B cell (primary cell): ENCODE measurements around the gene CRTAP. TPM values are rescaled to one million over a fixed set of nuclear protein-coding genes. Genes with fewer than 3 reads are reported as not detected.

Experiments used
- ATAC-seq: fragments of 200-7000 bp; cut with Tn5 transposase; one replicate; pipeline ENCODE4 v1.10.0; 2021; ENCODE audit warnings: low read depth, mild to moderate bottlenecking, moderate number of reproducible peaks, moderate library complexity
- CTCF ChIA-PET: fragments of 350-600 bp; sonication (Branson Sonifier 250); formaldehyde crosslinking; loops from one replicate; lab custom pipeline; 2021; ENCODE audit warnings: antibody characterized with exemption, inconsistent platforms; lab: Charles Lee
- POLR2A ChIA-PET: fragments of 350-600 bp; sonication (Branson Sonifier 250); formaldehyde crosslinking; loops from one replicate; lab custom pipeline; 2021; ENCODE audit warnings: antibody characterized with exemption; lab: Charles Lee
- DNase-seq: peaks from one replicate; pipeline ENCODE4 v3.0.0; 2013
- H2AFZ ChIP-seq: 2 replicates; pipeline ENCODE4 v1.6.1; 2012; ENCODE audit warnings: mild to moderate bottlenecking, low read depth, low read length; ENCODE audit not compliant: insufficient read depth, poor library complexity, severe bottlenecking
- H3K27ac ChIP-seq, 2 donors: 1 replicate in 1 of 2; 2 replicates in 1 of 2; pipeline ENCODE4 v1.5.1; 2012 to 2013; ENCODE audit warnings: low read length in 2 of 2, mild to moderate bottlenecking in 2 of 2, moderate library complexity in 1 of 2
- H3K27me3 ChIP-seq, 4 experiments: fragments of 200-600 bp in 1 of 4; sonication (generic) in 1 of 4; replicated peaks in 1 of 4; 1 replicate in 2 of 4; 2 replicates in 2 of 4; pipeline versions ENCODE4 v1.6.1 to v1.7.0; 2013 to 2016; ENCODE audit warnings: low read length in 3 of 4, mild to moderate bottlenecking in 2 of 4, mixed read lengths in 1 of 4, moderate library complexity in 1 of 4; ENCODE audit not compliant: insufficient read depth in 4 of 4, control insufficient read depth in 3 of 4; ENCODE audit errors: control extremely low read depth in 1 of 4
- H3K36me3 ChIP-seq, 2 experiments: replicated peaks in 1 of 2; 1 replicate in 1 of 2; 2 replicates in 1 of 2; pipeline versions ENCODE4 v1.6.1 to v1.7.1; 2013; ENCODE audit warnings: low read length in 1 of 2; ENCODE audit not compliant: insufficient read depth in 2 of 2, control insufficient read depth in 1 of 2; ENCODE audit errors: control extremely low read depth in 1 of 2, extremely low read depth in 1 of 2
- H3K4me1 ChIP-seq, 2 donors: fragments of 200-600 bp in 1 of 2; sonication (generic) in 1 of 2; 1 replicate in 1 of 2; 2 replicates in 1 of 2; pipeline versions ENCODE4 v1.5.1 to v1.6.1; 2013 to 2017; ENCODE audit warnings: low read length in 2 of 2; ENCODE audit not compliant: control insufficient read depth in 2 of 2, insufficient read depth in 2 of 2
- H3K4me2 ChIP-seq: replicated peaks from 2 replicates; pipeline ENCODE3; 2012; ENCODE audit warnings: mild to moderate bottlenecking, low read depth, low read length; ENCODE audit not compliant: poor library complexity, severe bottlenecking
- H3K4me3 ChIP-seq, 5 experiments: fragments of 200-600 bp in 1 of 5; sonication (generic) in 1 of 5; 1 replicate in 3 of 5; 2 replicates in 2 of 5; pipeline versions ENCODE4 v1.5.1 to v1.7.0; 2011 to 2016; ENCODE audit warnings: low read length in 4 of 5, mild to moderate bottlenecking in 4 of 5, low read depth in 2 of 5, control low read depth in 1 of 5, moderate library complexity in 1 of 5; ENCODE audit not compliant: insufficient read depth in 1 of 5; ENCODE audit errors: control extremely low read depth in 1 of 5, extremely low read depth in 1 of 5
- H3K79me2 ChIP-seq: fragments of 200-600 bp; sonication (generic); one replicate; pipeline ENCODE4 v1.6.0; 2016; ENCODE audit warnings: low read length; ENCODE audit not compliant: control insufficient read depth, insufficient read depth
- H3K9ac ChIP-seq: fragments of 200-600 bp; sonication (generic); 2 replicates; pipeline ENCODE4 v1.6.1; 2017; ENCODE audit warnings: mild to moderate bottlenecking, low read length, moderate library complexity
- H3K9me3 ChIP-seq, 3 donors: one replicate each; pipeline versions ENCODE4 v1.6.1 to v1.7.1; 2013; ENCODE audit warnings: low read length in 2 of 3; ENCODE audit not compliant: control insufficient read depth in 2 of 3, insufficient read depth in 1 of 3; ENCODE audit errors: control extremely low read depth in 1 of 3
- H4K20me1 ChIP-seq: 2 replicates; pipeline ENCODE4 v1.6.0; 2012; ENCODE audit warnings: mild to moderate bottlenecking, low read length; ENCODE audit not compliant: insufficient read depth, control insufficient read depth, poor library complexity, severe bottlenecking
- H3K27ac Mint-ChIP-seq: one replicate; pipeline ENCODE4 v1.8.0; 2021; ENCODE audit warnings: mixed read lengths
- H3K27me3 Mint-ChIP-seq: one replicate; pipeline ENCODE4 v1.8.0; 2021; ENCODE audit warnings: mixed read lengths
- H3K4me1 Mint-ChIP-seq: one replicate; pipeline ENCODE4 v1.8.0; 2021; ENCODE audit warnings: mixed read lengths
- H3K4me3 Mint-ChIP-seq: one replicate; pipeline ENCODE4 v1.8.0; 2021; ENCODE audit warnings: mixed read lengths
- H3K9me3 Mint-ChIP-seq: one replicate; pipeline ENCODE4 v1.8.0; 2022; ENCODE audit warnings: mixed read lengths; ENCODE audit not compliant: insufficient read depth
- CTCF ChIP-seq: fragments of 200-600 bp; IDR thresholded peaks from one replicate; pipeline ENCODE4 v1.8.0; 2022; ENCODE audit warnings: antibody characterized with exemption, mild to moderate bottlenecking
- EZH2 ChIP-seq: IDR thresholded peaks from 2 replicates; pipeline ENCODE4 v1.6.1; 2012; ENCODE audit warnings: borderline replicate concordance, low read depth, mild to moderate bottlenecking, moderate library complexity, low read length; ENCODE audit not compliant: insufficient read depth, poor library complexity, severe bottlenecking
- WGBS: methylation state at CpG from one replicate; pipeline ENCODE4 v1.1.5; 2013; ENCODE audit warnings: missing lambda C conversion rate; ENCODE audit not compliant: insufficient coverage; 5-methylcytosine and 5-hydroxymethylcytosine counted together
- intact Hi-C: fragments of 100-400 bp; cut with micrococcal nuclease; formaldehyde crosslinking; loops from one replicate; pipeline ENCODE4 v1.10.0; 2022
- polyA plus RNA-seq: library from polyadenylated mRNA; depleted of rRNA; stranded (reverse); fragments of >200 nt; gene quantifications from 2 replicates; pipeline ENCODE4 v1.2.3, GENCODE V29; 2012
- total RNA-seq, 2 donors: library from RNA; stranded (reverse); fragments of 120-200 nt in 1 of 2; gene quantifications; 1 replicate in 1 of 2; 2 replicates in 1 of 2; pipeline versions ENCODE4 v1.2.3 to v1.2.4, GENCODE V29; 2013 to 2022

Gene CRTAP
- total and polyA plus RNA-seq, 2 donors (not counting 1 experiment from before 2014, with no cell fraction given), result 20.3 to 55.0 TPM

DNA sequence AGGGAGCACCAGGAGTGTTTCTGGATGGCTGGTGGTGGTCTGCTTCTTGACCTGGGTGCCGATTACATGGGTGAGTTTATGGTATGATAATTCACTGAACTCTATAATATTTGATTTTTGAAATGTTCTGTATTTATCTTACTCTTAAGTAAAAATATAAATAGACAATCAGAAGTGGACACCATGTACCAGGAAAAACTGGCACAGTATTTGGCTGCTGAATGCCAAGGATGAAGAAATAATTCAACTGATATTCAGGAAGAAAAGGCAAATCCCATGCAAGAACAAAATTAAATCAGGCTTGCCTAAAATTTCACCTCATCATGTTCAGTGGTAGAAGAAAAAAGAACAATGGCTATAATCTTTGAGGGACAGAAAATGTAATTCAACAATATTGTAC, 51.6 kb downstream of the CRTAP start:
- Histone ChIP-seq H3K4me2 (no peak overlapping the region), H3K4me1 (peaks cover 3 to 4% of the 10 kb centered on the region in 2 donors), H3K4me3 (no peak overlapping the region), H3K79me2 (no peaks in the 10 kb centered on the region), H4K20me1 (no peaks in the 10 kb centered on the region), H3K9me3 (no peaks in the 10 kb centered on the region), H2AFZ (no peak overlapping the region), H3K9ac (no peak overlapping the region), H3K27ac (no peak overlapping the region), H3K27me3 (no peaks in the 10 kb centered on the region), H3K36me3 (no peaks in the 10 kb centered on the region)
- ATAC-seq, result no peak
- CTCF ChIA-PET, result no interaction called here
- POLR2A ChIA-PET, result no interaction called here
- no peak for DNase-seq
- intact Hi-C loops, result no loop called here
- no peak overlapping the region for H3K27ac Mint-ChIP-seq
- no peak overlapping the region for H3K4me3 Mint-ChIP-seq
- peaks cover 5% of the 10 kb centered on the region for H3K4me1 Mint-ChIP-seq
- no peak for TF ChIP-seq EZH2
- H3K9me3 Mint-ChIP-seq, result no peaks in the 10 kb centered on the region
- H3K27me3 Mint-ChIP-seq, result no peaks in the 10 kb centered on the region
- no CpG with 5 or more reads among the region's 1 CpG for WGBS

DNA sequence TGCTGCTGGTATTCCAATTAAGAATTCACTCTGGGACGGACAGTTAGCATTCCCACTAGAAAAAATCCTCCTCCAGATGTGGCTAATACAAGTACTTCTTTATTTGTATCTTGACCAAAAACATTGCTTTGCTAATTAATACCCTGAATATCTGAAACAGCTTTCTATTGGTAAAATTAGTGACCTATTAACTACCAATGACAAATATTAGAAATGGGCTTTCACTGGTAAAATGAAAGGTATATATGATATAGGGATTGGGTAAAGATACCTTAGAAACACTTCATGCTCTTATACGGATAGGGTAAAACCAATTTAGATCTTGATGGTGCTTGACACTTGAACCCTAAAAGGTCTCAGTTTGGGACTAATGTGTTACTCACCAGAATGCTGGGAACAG, 52.3 kb downstream of the CRTAP start:
- no peak overlapping the region for H3K27ac Mint-ChIP-seq
- intact Hi-C loops, result no loop called here
- Histone ChIP-seq H4K20me1 (no peaks in the 10 kb centered on the region), H3K36me3 (no peaks in the 10 kb centered on the region), H3K9me3 (no peaks in the 10 kb centered on the region), H3K4me1 (peaks cover 3 to 4% of the 10 kb centered on the region in 2 donors), H3K27me3 (no peaks in the 10 kb centered on the region), H3K27ac (no peak overlapping the region), H3K4me3 (no peak overlapping the region), H3K79me2 (no peaks in the 10 kb centered on the region), H3K4me2 (no peak overlapping the region), H2AFZ (no peak overlapping the region), H3K9ac (no peak overlapping the region)
- no peak overlapping the region for H3K4me3 Mint-ChIP-seq
- ChIA-PET POLR2A (no interaction called here), CTCF (no interaction called here)
- no peaks in the 10 kb centered on the region for H3K27me3 Mint-ChIP-seq
- WGBS, result no CpG with 5 or more reads among the region's 2 CpGs
- no peak for TF ChIP-seq EZH2
- no peak for TF ChIP-seq CTCF
- H3K9me3 Mint-ChIP-seq, result no peaks in the 10 kb centered on the region
- DNase-seq (no peak), ATAC-seq (no peak)
- peaks cover 5% of the 10 kb centered on the region for H3K4me1 Mint-ChIP-seq
